Colonic mucosa (tissue), 4 donors: Measurements from ENCODE around the gene RECK. TPM values are rescaled to one million over a fixed set of nuclear protein-coding genes. Genes with fewer than 3 reads are reported as not detected.

ENCODE experiments used
- DNase-seq: peaks from one replicate; pipeline ENCODE4 v3.0.0-alpha.2; 2020
- H3K27ac ChIP-seq: fragments of 200-600 bp; one replicate; pipeline ENCODE4 v1.8.0; 2021
- H3K27me3 ChIP-seq: fragments of 200-600 bp; one replicate; pipeline ENCODE4 v1.8.0; 2021
- H3K36me3 ChIP-seq: fragments of 200-600 bp; one replicate; pipeline ENCODE4 v1.8.0; 2021
- H3K4me1 ChIP-seq: fragments of 200-600 bp; one replicate; pipeline ENCODE4 v1.8.0; 2021; ENCODE audit warnings: mild to moderate bottlenecking
- H3K4me3 ChIP-seq: fragments of 200-600 bp; one replicate; pipeline ENCODE4 v1.8.0; 2021
- H3K9ac ChIP-seq, 2 donors: one replicate each; pipeline ENCODE4 v1.7.0; 2013; ENCODE audit warnings: control low read depth in 2 of 2, low read depth in 2 of 2, low read length in 2 of 2
- H3K9me3 ChIP-seq: fragments of 200-600 bp; one replicate; pipeline ENCODE4 v1.8.0; 2021
- intact Hi-C: fragments of 100-400 bp; cut with DNase I; formaldehyde crosslinking; loops from one replicate; pipeline ENCODE4 v1.14.1; 2022
- total RNA-seq, 2 donors: library from RNA; stranded (reverse); fragmentation: NEBNext Ultra II Directional in 1 of 2; extraction: Animal tissue kit (Norgen Biotek cat#: 25700) in 1 of 2; gene quantifications; one replicate each; pipeline ENCODE4 v1.2.1, GENCODE V29; 2021
- TF ChIP-seq, protein P1 (sequence below): fragments of 200-600 bp; IDR thresholded peaks from one replicate; pipeline ENCODE4 v1.8.0; 2022; ENCODE audit warnings: antibody characterized with exemption, mild to moderate bottlenecking
- donor health status: healthy.
- donor health status: DM: no; HTN: no; CAD: no.
- donor health status: DM: no; HTN: no; CAD: no.

Gene RECK
- total RNA-seq, 2 donors from 2014 or later = 1.6 to 4.5 TPM

GRCh38 chr9:36035006-36035405 lies 1.7 kb upstream of the RECK start:
- H3K4me1 ChIP-seq = no peaks in the 10 kb centered on the region
- H3K9ac ChIP-seq = no peak overlapping the region
- intact Hi-C loops = no loop called here
- H3K9me3 ChIP-seq = no peaks in the 10 kb centered on the region
- no peak overlapping the region for H3K27ac ChIP-seq
- no peaks in the 10 kb centered on the region for H3K36me3 ChIP-seq
- TF ChIP-seq, protein P1, sequence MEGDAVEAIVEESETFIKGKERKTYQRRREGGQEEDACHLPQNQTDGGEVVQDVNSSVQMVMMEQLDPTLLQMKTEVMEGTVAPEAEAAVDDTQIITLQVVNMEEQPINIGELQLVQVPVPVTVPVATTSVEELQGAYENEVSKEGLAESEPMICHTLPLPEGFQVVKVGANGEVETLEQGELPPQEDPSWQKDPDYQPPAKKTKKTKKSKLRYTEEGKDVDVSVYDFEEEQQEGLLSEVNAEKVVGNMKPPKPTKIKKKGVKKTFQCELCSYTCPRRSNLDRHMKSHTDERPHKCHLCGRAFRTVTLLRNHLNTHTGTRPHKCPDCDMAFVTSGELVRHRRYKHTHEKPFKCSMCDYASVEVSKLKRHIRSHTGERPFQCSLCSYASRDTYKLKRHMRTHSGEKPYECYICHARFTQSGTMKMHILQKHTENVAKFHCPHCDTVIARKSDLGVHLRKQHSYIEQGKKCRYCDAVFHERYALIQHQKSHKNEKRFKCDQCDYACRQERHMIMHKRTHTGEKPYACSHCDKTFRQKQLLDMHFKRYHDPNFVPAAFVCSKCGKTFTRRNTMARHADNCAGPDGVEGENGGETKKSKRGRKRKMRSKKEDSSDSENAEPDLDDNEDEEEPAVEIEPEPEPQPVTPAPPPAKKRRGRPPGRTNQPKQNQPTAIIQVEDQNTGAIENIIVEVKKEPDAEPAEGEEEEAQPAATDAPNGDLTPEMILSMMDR = no peak
- H3K4me3 ChIP-seq = no peak overlapping the region
- no peak for DNase-seq
- no peaks in the 10 kb centered on the region for H3K27me3 ChIP-seq

- TF ChIP-seq, protein P1 = no peak
- H3K4me3 ChIP-seq = peak overlapping the region; percentile 87
- no peak overlapping the region for H3K9ac ChIP-seq
- H3K4me1 ChIP-seq = no peaks in the 10 kb centered on the region
- intact Hi-C loops = no loop called here
- no peaks in the 10 kb centered on the region for H3K9me3 ChIP-seq
- no peaks in the 10 kb centered on the region for H3K36me3 ChIP-seq
- H3K27ac ChIP-seq = no peak overlapping the region
- no peak for DNase-seq
- H3K27me3 ChIP-seq = no peaks in the 10 kb centered on the region
These were observed 397 bp upstream of the RECK start for GRCh38 chr9:36036253-36036779.

DNA sequence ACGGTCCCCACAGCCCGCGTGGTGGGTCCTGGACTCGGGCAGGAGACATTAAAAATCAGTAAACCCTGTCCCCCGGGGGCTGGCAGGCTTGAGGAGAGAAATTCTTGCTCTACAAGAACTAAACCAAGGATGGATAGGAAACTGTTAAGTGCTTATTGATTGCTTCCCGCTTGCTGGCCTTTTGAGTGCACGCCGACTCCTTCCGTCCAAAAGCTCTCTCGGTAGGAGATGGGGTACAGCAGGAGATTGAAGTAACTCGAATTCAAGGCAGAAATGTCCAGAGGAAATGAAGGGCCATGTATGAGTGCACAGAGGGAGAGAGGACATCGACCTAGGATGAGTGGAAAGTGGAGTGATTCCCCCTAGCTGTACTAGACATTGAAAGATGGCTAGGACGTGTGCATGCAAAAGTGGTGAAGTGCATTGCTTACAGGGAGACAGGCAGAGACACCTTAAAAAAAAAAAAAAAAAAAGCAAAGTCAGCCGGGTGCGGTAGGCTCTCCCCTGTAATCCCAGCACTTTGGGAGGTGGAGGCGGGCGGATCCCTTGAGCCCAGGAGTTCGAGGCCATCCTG lies 923 bp downstream of the RECK start:
- intact Hi-C loops = no loop called here
- Histone ChIP-seq H3K9ac (peak overlapping the region; percentile 71 to 82), H3K4me1 (no peaks in the 10 kb centered on the region), H3K4me3 (peak overlapping the region; percentile 87), H3K36me3 (no peaks in the 10 kb centered on the region), H3K9me3 (no peaks in the 10 kb centered on the region), H3K27me3 (no peaks in the 10 kb centered on the region), H3K27ac (peak overlapping the region; percentile 45)
- no peak for DNase-seq
- TF ChIP-seq, protein P1 = no peak

DNA sequence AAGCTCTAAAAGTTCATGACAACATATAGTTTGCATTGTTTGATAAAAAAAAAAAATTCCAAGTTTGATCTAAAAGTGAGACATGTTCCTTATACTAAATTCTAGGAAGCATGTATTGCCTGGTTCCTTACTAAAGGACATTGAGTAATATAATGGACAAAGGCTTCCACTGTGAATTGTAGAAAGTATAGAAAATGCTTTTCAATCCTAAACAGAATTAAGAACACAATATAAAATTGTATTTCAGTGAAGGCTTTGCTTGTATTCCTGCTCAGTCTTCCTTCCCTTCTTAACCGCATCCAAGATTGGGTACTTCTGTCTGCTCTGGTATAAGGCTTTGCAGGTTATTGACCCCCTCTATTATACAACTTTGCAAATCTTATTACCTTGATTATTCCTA lies 2.4 kb downstream of the RECK start:
- Histone ChIP-seq H3K9me3 (no peaks in the 10 kb centered on the region), H3K27ac (no peak overlapping the region), H3K4me1 (no peaks in the 10 kb centered on the region), H3K4me3 (no peak overlapping the region), H3K27me3 (no peaks in the 10 kb centered on the region), H3K9ac (no peak overlapping the region), H3K36me3 (no peaks in the 10 kb centered on the region)
- intact Hi-C loops = no loop called here
- DNase-seq = no peak
- TF ChIP-seq, protein P1 = no peak

GRCh38 chr9:36039696-36040095 lies 3.0 kb downstream of the RECK start:
- Histone ChIP-seq H3K9ac (no peak overlapping the region), H3K4me1 (no peaks in the 10 kb centered on the region), H3K27me3 (no peaks in the 10 kb centered on the region), H3K9me3 (no peaks in the 10 kb centered on the region), H3K4me3 (no peak overlapping the region), H3K27ac (no peak overlapping the region), H3K36me3 (no peaks in the 10 kb centered on the region)
- intact Hi-C loops = no loop called here
- no peak for DNase-seq
- TF ChIP-seq, protein P1 = no peak
